NCI-H2081 (cell line): ENCODE results near the gene MFNG.

Source experiments
- DNase-seq, 2 experiments: peaks; one replicate each; lab custom pipeline; 2025; lab: John Stamatoyannopoulos, UW

MFNG gene

GRCh38 chr22:37448516-37449127, 37.6 kb downstream of the MFNG start:
- no peak for DNase-seq

- DNase-seq: no peak
Measured at GRCh38 chr22:37445501-37445900, 40.7 kb downstream of the MFNG start.

GRCh38 chr22:37443977-37444376, 42.2 kb downstream of the MFNG start:
- DNase-seq: no peak

- no peak for DNase-seq
Measured at GRCh38 chr22:37443086-37443485, 43.1 kb downstream of the MFNG start.

- no peak for DNase-seq
Measured at GRCh38 chr22:37442537-37442936, 43.6 kb downstream of the MFNG start.

GRCh38 chr22:37442135-37442534, 44.0 kb downstream of the MFNG start:
- no peak for DNase-seq

- DNase-seq: no peak
Measured at GRCh38 chr22:37440875-37441274, 45.3 kb downstream of the MFNG start.

GRCh38 chr22:37439347-37439746, 46.8 kb downstream of the MFNG start:
- no peak for DNase-seq

- DNase-seq: no peak
Measured at GRCh38 chr22:37435970-37436603, 50.1 kb downstream of the MFNG start.

- no peak for DNase-seq
Measured at GRCh38 chr22:37433786-37434185, 52.4 kb downstream of the MFNG start.

- no peak for DNase-seq
Measured at GRCh38 chr22:37432708-37433054, 53.5 kb downstream of the MFNG start.

- DNase-seq: no peak
Measured at GRCh38 chr22:37431801-37432707, 54.1 kb downstream of the MFNG start.

GRCh38 chr22:37431366-37431765, 54.8 kb downstream of the MFNG start:
- DNase-seq: no peak

GRCh38 chr22:37430941-37431340, 55.2 kb downstream of the MFNG start:
- no peak for DNase-seq

- peak in 1 of 2 experiments; percentile 23 for DNase-seq
Measured at GRCh38 chr22:37428649-37429586, 57.3 kb downstream of the MFNG start.

GRCh38 chr22:37427711-37428635, 58.2 kb downstream of the MFNG start:
- DNase-seq: no peak

- no peak for DNase-seq
Measured at GRCh38 chr22:37427135-37427710, 59.0 kb downstream of the MFNG start, which contains the start of gene ELFN2. TSS of gene ELFN2 (minus strand) at chr22:37427479. CDS start at chr22:37375534, 51,945 bp downstream.

- no peak for DNase-seq
Measured at GRCh38 chr22:37426706-37427134, 59.5 kb downstream of the MFNG start.

- peak in 1 of 2 experiments; percentile 18 for DNase-seq
Measured at GRCh38 chr22:37425800-37426705, 60.1 kb downstream of the MFNG start.
